GM21528 (cell line): ENCODE measurements around the gene RPS15A.

Source experiments
- ATAC-seq: cut with Tn5 transposase; IDR thresholded peaks from one replicate; pipeline ENCODE4 v1.9.1; 2021; ENCODE audit warnings: mild to moderate bottlenecking, moderate library complexity; ENCODE audit not compliant: unreplicated experiment, low FRiP score

RPS15A gene

GRCh38 chr16:18789850-18790706 is at the start of gene RPS15A:
Gene RPS15A (minus strand): TSS chr16:18790334. CDS start chr16:18789113, 1,221 bp downstream.
- peak; percentile 94 for ATAC-seq

DNA sequence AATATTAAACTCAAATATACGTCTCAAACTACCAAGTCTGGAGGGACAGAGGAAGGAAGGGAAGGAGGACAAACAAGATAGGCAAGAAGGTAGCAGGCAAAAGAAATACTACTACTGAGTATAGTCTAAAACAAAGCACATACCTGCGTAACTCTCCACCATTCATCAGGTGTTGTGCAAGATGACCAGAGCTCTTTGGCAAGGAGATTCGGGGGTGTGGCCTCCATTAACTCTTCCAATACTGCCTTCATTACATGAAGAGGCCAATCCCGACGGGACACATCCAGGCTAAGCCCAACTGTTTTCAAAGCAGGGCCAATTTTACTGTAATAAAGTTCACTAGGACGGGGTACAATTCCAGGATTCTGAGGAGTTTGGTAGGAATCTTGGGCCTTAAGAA is 49.4 kb upstream of the RPS15A start:
- ATAC-seq = no peak

DNA sequence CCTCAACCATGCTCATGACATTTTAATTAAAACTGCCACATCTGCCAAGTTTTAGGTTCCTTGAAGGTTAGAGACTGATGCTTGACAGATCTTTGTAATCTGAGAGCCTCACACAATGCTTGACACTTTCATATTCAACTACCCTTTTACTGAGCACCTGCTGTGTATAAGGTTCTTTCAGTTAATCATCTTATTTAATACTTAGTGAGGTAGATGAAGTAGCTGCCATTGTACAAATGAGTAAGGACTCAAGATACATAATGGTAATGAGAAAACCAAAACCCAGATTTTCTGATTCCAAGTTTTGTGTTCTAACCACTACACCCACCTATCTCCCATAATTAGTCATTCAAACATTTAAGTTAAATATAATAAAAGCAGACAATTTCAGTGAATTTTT is 46.6 kb upstream of the RPS15A start:
- no peak for ATAC-seq

DNA sequence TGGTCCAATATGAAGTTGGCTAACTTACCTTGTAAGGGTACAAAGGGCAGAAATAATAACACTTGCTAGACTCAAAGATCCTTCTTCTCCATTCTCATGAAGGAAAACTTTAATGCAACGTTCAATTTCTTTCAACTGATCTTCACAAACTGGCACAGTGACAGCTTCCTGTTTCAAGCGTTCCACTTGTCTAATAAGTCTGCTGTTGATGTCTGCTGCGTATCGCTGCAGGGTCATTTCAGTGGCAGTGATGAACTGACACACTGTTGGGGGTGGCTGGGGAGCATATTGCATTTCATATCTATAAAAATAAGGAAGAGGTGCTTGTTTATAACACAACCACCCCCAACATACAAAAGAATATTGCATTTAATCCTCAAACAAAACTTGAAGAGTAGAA is 44.7 kb upstream of the RPS15A start:
- ATAC-seq = no peak

DNA sequence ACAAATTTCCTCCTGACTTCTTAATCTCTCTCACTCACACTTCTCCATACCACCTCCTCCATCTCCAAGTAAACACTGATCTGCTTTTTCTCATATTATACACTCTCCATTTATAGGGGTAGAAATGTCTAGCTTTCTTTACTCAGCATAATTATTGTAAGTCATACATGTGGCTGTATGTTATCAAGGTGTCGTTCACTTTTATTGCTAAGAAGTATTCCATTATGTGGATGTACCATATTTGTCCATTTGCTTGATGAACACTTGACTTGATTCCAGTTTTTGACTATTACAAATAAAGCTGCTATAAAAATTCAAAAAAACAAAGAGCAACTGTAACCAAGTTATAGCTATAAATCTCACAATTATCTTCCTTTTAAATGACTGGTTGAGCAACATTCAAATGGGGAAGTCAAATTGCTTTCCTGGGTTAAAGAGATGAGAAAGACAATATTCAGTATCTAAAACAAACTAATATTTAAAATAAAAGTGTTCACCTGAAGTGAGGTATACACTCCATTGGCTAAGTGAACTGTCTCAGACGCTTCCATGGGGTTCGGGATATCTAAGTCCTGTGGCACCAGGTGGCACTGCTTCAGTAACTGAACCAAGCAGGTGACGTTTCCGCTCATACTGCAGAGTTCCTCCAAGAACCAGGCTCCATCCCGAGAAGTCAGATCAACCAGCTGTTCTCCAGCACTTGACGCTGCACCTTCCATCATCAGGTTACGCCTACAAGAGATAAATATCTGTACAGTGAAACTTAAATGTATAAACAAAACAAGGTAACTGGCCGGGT is 43.8 kb upstream of the RPS15A start:
- no peak for ATAC-seq

GRCh38 chr16:18832613-18833012 is 42.5 kb upstream of the RPS15A start:
- no peak for ATAC-seq

DNA sequence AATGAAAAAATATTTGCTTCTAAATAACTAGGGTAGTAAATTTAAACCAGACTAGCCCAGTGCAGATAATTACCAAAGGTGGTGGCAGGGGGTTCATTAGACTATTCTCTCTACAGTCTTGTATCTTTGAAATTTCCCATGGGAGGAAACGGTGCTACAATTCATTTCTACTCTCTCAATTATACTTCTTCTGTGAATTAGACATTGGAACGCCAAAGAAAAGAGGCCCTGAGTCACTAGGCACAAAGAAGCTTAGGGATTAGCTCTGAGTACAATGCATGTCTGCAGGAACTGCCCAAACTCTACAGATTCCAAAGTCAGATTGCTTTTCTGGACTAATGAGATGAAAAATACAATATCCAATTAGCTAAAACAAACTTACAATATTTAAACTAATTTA is 41.9 kb upstream of the RPS15A start:
- no peak for ATAC-seq

DNA sequence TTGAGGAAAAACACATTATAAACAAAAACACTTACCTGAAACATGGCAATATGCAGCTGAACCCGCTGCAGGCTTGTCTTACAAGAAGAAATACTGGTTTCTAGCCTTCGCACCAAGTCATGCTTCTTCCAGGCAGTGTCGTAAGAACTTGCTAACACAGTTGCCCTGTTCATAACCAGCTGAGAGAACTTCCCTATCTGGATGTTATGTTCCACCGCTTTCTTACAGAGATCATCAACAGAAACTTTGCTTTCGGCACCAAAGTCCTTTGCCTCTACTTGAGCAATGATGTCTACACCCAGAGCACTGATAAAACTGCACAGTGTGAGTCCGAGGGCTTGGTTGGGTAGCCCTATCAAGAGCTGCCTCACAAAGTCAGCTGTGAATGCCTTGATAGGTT is 39.1 kb upstream of the RPS15A start:
- no peak for ATAC-seq

DNA sequence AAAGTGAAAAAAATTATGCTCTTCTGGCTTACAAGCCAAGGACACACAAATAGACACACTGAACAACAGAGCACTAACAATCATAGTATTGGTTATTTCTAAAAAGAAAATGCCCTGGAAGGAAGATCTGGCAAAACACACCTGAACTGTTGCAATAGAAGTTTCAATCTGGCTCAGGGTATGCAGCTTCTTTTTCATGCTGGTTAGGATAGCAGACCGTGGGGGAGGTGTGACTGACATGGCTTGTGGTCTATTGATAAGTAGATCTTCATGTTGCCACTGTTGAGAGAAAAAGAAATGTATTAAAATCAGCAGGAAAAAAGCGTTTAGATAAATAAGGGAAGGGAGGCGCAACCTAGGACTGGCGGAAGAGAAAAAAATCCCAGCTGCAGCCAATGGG is 37.8 kb upstream of the RPS15A start:
- ATAC-seq = no peak

- ATAC-seq = no peak
These were observed 26.2 kb upstream of the RPS15A start for GRCh38 chr16:18816286-18816685.

GRCh38 chr16:18811925-18812324 is 21.8 kb upstream of the RPS15A start:
- ATAC-seq = no peak

DNA sequence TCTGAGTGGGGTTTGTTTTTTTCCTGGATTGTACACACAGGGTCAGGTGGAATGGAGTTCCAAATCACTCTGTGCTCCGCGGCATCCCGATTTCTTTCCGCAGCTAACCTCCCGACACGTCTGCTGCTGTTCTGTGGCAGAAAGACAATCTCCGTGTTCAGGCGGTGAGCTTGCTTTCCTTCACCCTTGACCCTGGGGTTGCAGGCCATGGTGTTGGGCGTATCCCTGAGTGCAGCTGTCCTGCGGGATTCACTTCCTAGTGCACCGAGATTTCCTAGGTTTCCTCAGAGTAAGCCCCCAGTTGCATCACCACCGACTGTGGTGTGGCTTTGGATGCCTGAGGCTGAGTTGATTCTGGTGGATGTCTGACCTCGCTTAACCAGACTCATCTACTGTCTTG is 19.0 kb upstream of the RPS15A start:
- ATAC-seq = no peak

GRCh38 chr16:18805257-18805773 is 15.2 kb upstream of the RPS15A start:
- ATAC-seq = no peak

GRCh38 chr16:18804540-18804939 is 14.4 kb upstream of the RPS15A start:
- ATAC-seq = no peak

DNA sequence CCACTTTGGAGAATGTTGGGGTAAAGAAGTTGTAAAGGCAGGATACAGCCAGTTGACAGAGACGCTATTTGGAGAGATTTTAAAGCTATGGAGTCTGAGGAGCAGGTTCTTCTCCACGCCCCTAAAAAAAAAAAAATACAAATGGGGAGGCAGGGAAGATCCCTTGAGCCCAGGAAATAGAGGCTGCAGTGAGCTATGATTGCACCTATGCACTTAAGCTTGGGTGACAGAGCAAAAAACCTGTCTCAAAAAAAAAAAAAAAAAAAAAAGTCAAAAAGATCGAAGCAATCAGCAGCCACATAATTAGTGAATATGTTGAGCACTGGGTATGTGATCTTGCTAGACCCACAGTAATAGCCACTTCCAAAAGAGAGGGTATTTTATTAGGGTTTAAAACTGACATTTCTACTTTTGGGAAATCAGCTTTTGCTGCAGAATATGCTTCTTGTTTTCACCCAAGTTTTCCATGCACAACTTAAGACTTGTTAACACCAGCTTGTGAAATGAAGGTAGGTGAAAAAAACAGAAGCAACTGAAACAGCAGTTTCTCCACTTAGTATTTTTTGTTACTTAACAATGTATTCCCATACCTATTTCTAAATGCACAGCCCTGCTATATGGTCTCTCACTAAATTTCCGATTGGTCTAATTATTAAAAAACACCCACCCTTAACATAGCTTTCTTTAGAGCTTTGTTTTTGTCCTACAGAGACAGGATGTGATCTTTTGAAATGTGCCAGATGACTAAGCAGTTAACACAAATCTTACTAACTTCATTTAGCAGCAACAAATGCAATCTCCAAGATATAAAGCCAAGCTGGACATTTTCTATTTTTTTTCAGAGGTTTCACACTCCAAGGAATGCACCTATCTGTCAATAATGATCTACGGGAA is 13.7 kb upstream of the RPS15A start:
- ATAC-seq = no peak

GRCh38 chr16:18802767-18803343 is 12.7 kb upstream of the RPS15A start:
- no peak for ATAC-seq

DNA sequence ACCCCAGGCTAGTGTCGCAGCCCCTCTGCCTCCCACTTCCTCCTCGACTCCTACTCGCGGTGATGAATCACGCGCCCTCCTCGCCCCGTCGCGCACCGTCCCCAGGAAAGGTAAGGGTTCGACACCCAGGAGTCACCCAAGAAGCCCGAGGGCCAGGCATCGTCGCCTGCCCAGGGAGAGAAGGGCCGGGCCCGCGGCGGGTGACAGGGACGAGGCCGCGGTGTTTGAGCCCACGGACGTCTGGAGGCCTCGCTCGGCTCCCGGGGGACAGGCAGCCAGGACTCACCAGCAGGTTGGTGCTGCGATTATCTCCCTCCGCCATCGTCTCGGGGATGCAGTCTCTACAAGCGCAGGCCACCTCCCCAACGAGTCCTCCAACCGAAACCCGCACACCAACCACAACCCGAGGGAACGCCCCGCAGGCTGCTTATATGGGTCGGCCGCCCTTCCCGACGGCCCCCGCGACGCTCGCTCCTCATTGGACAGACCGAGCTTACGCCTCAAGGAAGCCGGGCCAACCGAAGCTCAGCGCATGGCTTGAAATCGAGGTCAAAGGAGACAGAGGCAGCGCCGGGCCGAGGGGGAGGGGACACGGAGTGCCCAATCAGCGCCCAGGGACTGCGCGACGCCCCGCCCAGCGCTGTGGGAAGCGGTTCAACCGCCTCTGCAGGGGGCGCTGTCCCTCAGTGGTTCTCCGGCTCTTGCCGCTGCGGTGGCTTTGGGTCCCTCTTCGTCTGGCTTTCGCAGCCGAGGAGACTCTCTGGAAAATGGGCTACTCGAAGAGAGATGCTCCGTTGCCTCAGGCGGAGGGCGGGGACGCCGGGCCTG is 11.2 kb upstream of the RPS15A start, which contains the start of gene ARL6IP1:
TSS of gene ARL6IP1 (minus strand) at position 405 of the 828 bp plus-strand sequence. CDS start at position 322, 83 bp downstream.
- peak; percentile 93 for ATAC-seq

GRCh38 chr16:18800775-18801144 is 10.6 kb upstream of the RPS15A start:
- no peak for ATAC-seq

DNA sequence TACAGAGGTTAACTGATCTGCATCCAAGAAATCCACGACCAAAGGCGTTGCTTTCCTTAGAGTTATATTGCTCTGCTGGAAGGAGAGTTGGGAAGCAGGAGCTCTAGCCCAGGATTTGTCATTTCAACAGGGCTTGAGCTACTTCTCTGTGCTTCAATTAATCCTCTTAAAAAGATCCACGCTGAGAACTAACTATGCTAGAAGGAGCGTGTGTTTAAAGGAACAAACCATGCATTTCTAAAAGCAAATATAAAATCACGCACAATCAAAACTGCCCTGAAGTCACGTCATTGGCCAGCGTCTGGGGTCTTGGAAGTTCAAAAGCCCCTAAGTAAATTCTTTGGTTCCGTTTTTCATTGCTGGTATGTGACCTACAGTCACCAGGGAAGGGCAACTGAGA is 10.2 kb upstream of the RPS15A start:
- ATAC-seq = no peak
